ENCODE data around the gene C19orf18. TPM values are rescaled to one million over a fixed set of nuclear protein-coding genes. Genes with fewer than 3 reads are reported as not detected.

C19orf18 gene
- total RNA-seq = 0.48 TPM

DNA sequence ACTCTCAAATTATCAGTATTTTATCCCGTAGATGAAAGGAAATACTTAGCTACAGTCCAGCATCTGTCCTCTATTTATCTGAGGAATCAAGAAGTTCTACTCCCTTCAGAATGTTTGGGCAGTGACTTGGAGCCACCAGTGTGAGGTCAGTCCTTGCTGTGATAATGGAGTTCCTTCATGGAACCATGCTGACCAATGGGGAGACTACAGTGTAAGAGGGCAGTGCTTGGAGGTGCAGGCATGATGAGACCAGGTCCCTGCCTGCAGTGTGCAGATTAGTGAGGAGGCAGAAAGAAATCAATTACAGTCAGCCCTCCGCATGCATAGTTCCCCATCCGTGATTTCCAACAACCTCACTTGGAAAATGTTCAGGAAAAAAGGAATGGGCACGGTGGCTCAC, at the start of gene C19orf18:
C19orf18 (minus strand) TSS at position 101 of the 400 bp plus-strand sequence. CDS start 102 bp downstream, outside the sequence.
- no peak for ATAC-seq

DNA sequence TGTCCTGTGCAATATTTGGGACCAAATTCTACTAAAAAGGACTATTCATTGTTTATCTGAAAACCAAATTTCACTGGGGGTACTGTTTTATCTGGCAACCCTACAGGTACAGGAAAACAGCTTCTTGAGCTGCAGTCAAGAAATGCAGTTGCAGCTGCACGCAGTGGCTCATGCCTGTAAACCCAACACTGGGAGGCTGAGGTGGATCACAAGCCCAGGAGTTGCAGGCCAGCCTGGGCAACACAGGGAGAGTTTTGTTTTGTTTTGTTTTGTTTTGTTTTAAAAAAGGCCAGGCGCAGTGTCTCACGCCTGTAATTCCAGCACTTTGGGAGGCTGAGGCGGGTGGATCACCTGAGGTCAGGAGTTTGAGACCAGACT, 47.9 kb upstream of the C19orf18 start:
- no peak for ATAC-seq

- peak; percentile 42 for ATAC-seq
Measured at GRCh38 chr19:58021541-58022282, 47.4 kb upstream of the C19orf18 start.

- no peak for ATAC-seq
Measured at GRCh38 chr19:58020129-58020528, 45.8 kb upstream of the C19orf18 start.

DNA sequence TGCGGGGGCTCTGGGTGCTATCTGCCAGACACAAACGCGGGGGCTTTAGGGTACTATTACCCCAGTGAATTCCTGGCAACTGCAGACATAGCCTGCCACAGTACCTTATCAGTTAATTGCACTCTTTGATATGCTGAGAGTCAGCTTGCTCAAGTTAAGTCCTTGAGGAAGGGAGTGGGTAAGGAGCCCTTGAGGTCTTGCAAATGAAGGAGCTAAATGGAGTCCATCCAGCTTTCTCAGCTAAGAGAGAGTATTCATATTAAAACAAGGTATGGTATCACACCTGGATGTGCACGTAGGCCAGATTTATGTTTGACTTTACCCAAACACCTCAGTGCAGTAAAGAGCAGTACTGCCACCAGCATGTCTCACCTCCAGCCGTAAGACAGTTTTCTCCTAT, 39.8 kb upstream of the C19orf18 start:
- no peak for ATAC-seq

GRCh38 chr19:58010507-58010906, 36.2 kb upstream of the C19orf18 start:
- no peak for ATAC-seq

- peak; percentile 91 for ATAC-seq
Measured at GRCh38 chr19:58009666-58010301, 35.5 kb upstream of the C19orf18 start.

GRCh38 chr19:58009301-58009665, 34.9 kb upstream of the C19orf18 start:
- peak; percentile 33 for ATAC-seq

- peak; percentile 41 for ATAC-seq
Measured at GRCh38 chr19:58008877-58009276, 34.5 kb upstream of the C19orf18 start.

GRCh38 chr19:58007285-58007684, 33.0 kb upstream of the C19orf18 start:
- ATAC-seq = no peak

GRCh38 chr19:58003174-58003828, 29.0 kb upstream of the C19orf18 start:
- no peak for ATAC-seq

DNA sequence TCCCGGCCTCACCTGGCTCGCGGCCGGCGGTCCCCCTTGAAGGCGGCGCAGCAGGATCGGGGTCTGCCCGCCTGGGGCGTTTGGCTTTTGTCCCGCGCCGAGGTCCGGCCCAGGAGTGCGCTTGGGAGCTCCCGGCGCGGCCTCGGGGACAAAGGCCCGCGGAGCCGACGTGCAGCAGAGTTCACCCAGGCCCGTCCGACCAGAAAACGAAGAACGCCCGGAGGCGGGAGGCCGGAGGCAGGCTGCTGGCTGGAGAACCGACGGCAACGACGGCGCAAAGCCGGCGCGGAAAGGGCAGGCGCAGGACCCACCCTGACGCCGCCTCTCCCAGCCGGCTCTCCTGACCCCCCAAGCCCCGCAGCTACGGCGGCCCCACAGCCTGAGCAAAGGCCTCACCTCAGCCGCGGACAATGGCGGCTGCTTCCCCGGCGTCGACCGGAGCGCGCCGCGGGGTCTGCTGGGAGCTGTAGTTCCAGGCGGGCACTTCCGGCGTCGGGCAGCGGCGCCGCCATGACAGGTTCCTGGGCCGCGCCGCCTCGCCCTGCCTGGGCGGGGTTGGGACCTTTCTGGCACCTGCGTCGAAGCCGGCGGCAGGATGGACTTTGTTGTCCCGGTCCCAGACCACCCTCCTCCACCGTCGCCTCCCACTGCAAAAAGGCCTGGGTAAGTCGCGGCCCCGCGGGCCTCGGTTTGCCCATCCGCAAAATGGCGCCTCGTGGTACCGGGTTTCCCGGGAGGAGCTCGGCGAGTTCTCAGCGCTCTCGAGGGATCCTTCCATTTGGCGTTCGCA, 28.2 kb upstream of the C19orf18 start, which contains the start of gene ZNF606:
ZNF606 (minus strand) TSS at position 437 of the 790 bp plus-strand sequence. CDS start 1,501 bp downstream, outside the sequence.
- ATAC-seq = peak; percentile 97

DNA sequence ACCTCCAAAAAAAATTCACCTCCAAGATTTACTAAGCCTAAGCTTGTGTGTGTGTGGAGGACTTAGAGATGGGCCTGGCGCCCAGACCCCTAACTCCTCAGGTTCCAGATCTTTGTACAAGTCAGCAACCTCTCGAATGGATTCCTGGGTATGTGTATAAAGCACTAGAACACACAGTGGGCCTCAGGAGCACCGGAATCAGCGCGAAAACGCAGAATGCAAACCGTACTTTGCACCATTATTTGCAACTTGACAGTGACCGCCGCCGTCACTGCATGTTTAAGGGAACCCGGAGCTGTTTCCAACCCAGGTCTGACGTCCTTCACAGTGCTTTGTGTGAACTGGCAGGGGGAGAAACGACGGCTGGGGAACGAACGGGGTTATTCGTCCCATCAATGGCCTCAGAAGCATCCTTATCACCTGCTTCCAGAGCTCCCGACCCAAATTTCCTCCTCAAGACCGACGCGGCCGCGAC, 27.6 kb upstream of the C19orf18 start:
- ATAC-seq = no peak

GRCh38 chr19:58000677-58001076, 26.3 kb upstream of the C19orf18 start:
- ATAC-seq = no peak

DNA sequence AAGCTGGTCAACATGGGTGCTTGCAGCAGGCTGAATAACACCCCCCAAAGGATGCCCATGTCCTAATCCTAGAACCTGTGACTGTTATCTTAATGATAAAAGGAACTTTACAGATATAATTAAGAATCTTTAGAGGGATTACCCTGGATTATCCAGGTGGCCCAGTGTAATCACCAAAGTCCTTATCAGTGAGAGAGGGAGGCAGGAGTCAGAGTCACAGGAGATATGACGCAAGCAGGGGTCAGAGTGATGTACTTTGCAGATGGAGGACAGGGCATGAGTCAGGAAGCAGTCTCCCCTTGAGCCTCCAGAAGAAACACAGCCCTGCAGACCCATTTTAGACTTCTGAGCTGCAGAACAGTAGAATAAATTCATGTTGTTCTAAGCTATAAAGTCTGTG, 18.5 kb upstream of the C19orf18 start:
- ATAC-seq = no peak

- ATAC-seq = no peak
Measured at GRCh38 chr19:57978586-57979289, 4.4 kb upstream of the C19orf18 start.

GRCh38 chr19:57964761-57965160, 9.6 kb downstream of the C19orf18 start:
- no peak for ATAC-seq

- ATAC-seq = no peak
Measured at GRCh38 chr19:57961785-57962184, 12.5 kb downstream of the C19orf18 start.

DNA sequence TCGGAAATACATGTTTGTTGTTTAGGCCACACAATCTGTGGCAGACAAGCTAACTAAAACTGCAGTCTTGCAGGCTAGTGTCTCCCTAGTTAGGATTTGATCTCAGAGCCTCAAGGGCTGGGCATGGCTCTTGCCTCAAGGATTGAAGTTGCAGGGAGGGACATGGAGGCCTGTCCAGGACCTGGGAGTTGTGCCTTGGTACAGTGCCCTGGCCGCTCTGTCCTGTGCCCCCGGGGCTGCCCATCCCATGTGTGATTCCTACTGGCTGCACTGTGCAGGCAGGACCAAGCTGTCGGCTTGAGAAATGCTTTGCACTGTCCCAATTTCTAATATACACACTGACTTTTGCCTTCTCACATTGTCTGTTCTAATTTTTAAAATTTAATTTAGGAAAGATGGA, 19.3 kb downstream of the C19orf18 start:
- no peak for ATAC-seq

GRCh38 chr19:57949702-57950101, 24.6 kb downstream of the C19orf18 start:
- no peak for ATAC-seq

DNA sequence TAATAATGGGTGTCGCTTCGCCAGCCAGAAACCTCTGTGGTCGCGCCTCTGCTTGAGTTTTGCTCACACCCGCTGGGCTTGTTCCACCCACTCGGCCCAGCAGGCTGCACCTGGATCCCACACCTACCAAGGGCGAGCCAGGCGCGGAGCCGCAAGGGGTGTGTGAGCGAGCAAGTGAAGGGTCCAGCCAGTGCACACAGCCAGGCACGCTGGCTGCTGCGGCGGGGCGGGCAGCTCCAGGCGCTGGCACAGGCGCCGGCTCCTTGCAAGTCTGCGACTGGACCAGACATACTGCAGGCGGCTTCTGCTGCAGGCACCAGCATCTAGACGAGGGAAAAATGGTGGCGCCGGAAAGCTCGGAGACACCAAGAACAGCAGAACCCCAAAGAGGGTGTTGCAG, 25.0 kb downstream of the C19orf18 start:
- ATAC-seq = no peak
